ENCODE measurements around the gene HERC4.

DNA sequence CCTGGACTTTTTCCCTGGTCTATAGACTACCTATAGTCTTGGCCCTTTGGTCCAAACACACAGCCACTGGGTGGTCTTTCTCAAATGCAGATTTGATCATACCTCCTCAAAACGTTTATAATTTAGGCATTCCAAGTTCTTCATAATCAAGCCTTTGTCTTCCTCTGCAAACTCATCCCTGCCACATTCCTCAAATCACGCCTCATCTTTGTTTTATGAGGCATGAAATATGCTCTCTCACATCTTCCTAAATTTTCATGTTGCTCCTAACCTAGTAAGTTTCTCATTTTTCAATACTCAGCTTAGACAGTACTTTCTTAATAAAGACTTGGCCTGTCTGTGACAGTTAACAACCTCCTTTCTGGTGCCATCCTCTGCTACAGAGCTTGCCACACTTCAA is 10.9 kb upstream of the HERC4 start:
- no peak for TF ChIP-seq YY1 (IDR thresholded peaks at IDR 0.05)
- TF ChIP-seq, protein P1, sequence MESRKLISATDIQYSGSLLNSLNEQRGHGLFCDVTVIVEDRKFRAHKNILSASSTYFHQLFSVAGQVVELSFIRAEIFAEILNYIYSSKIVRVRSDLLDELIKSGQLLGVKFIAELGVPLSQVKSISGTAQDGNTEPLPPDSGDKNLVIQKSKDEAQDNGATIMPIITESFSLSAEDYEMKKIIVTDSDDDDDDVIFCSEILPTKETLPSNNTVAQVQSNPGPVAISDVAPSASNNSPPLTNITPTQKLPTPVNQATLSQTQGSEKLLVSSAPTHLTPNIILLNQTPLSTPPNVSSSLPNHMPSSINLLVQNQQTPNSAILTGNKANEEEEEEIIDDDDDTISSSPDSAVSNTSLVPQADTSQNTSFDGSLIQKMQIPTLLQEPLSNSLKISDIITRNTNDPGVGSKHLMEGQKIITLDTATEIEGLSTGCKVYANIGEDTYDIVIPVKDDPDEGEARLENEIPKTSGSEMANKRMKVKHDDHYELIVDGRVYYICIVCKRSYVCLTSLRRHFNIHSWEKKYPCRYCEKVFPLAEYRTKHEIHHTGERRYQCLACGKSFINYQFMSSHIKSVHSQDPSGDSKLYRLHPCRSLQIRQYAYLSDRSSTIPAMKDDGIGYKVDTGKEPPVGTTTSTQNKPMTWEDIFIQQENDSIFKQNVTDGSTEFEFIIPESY (IDR thresholded peaks at IDR 0.05), result no peak
- TF ChIP-seq, protein P2, sequence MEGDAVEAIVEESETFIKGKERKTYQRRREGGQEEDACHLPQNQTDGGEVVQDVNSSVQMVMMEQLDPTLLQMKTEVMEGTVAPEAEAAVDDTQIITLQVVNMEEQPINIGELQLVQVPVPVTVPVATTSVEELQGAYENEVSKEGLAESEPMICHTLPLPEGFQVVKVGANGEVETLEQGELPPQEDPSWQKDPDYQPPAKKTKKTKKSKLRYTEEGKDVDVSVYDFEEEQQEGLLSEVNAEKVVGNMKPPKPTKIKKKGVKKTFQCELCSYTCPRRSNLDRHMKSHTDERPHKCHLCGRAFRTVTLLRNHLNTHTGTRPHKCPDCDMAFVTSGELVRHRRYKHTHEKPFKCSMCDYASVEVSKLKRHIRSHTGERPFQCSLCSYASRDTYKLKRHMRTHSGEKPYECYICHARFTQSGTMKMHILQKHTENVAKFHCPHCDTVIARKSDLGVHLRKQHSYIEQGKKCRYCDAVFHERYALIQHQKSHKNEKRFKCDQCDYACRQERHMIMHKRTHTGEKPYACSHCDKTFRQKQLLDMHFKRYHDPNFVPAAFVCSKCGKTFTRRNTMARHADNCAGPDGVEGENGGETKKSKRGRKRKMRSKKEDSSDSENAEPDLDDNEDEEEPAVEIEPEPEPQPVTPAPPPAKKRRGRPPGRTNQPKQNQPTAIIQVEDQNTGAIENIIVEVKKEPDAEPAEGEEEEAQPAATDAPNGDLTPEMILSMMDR (IDR thresholded peaks at IDR 0.05; ENCODE audit: low read depth, low read length, missing input control), result no peak
- TF ChIP-seq TAF1 (conservative IDR thresholded peaks at IDR 0.05), result no peak
- TF ChIP-seq RAD21 (IDR thresholded peaks at IDR 0.05), result no peak
- TF ChIP-seq, protein P3, sequence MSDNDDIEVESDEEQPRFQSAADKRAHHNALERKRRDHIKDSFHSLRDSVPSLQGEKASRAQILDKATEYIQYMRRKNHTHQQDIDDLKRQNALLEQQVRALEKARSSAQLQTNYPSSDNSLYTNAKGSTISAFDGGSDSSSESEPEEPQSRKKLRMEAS (IDR thresholded peaks at IDR 0.05), result no peak
- no peak for TF ChIP-seq JUND (IDR thresholded peaks at IDR 0.05)
- TF ChIP-seq SP1 (IDR thresholded peaks at IDR 0.05), result no peak
- TF ChIP-seq, protein P4, sequence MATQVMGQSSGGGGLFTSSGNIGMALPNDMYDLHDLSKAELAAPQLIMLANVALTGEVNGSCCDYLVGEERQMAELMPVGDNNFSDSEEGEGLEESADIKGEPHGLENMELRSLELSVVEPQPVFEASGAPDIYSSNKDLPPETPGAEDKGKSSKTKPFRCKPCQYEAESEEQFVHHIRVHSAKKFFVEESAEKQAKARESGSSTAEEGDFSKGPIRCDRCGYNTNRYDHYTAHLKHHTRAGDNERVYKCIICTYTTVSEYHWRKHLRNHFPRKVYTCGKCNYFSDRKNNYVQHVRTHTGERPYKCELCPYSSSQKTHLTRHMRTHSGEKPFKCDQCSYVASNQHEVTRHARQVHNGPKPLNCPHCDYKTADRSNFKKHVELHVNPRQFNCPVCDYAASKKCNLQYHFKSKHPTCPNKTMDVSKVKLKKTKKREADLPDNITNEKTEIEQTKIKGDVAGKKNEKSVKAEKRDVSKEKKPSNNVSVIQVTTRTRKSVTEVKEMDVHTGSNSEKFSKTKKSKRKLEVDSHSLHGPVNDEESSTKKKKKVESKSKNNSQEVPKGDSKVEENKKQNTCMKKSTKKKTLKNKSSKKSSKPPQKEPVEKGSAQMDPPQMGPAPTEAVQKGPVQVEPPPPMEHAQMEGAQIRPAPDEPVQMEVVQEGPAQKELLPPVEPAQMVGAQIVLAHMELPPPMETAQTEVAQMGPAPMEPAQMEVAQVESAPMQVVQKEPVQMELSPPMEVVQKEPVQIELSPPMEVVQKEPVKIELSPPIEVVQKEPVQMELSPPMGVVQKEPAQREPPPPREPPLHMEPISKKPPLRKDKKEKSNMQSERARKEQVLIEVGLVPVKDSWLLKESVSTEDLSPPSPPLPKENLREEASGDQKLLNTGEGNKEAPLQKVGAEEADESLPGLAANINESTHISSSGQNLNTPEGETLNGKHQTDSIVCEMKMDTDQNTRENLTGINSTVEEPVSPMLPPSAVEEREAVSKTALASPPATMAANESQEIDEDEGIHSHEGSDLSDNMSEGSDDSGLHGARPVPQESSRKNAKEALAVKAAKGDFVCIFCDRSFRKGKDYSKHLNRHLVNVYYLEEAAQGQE (IDR thresholded peaks at IDR 0.05), result no peak
- TF ChIP-seq EGR1 (IDR thresholded peaks at IDR 0.05; ENCODE audit: low read depth in 2 of 2), result no peak
